ENCODE measurements around the gene TRIM63. TPM values are rescaled to one million over a fixed set of nuclear protein-coding genes. Genes with fewer than 3 reads are reported as not detected.

TRIM63 gene
- total and polyA plus RNA-seq, 2 of the 13 experiments (the other 11 are each of a cell fraction or from before 2014, with no cell fraction given), result not detected

DNA sequence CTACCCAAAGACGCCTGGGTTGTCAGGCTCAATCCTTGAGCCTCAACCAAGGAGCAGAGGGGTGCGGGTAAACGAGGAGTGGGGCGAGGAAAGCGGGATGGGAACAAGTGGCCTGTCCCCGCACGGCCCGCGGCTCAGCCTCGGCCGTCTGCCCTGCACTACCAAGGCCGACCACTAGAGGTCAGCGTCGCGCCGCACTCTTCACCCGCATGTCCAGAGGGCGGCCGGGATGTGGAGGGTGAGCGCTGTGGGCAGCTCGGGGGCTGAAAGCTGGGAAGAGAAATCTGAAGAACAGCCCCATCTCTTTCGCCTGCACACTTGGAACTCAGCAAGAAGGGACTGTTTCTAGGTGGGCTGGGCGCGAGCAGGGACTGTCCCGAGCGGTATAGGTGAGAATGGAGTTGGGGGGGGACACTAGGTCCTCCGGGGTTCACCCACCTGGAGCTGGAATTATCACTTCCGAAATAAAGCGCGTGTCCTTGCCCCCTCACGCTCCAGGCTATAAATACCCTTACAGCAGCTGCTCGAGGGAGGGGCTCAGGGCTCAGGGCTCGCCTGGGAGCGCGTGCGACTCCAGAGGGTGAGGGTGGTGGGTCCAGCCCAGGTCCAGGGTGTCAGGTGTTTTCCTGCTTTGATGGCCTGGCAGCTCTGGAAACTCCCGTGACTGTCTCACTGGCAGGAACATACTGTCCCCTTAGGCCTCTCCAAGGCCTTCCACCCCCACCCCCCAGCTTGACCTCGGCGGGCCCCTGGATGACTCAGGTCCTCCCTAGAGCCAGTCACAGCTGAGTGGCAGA lies 31.3 kb downstream of the TRIM63 start (continued):
- TF ChIP-seq ZNF30 (CRISPR knock-in tag; IDR thresholded peaks at IDR 0.05), result 0 out of 2 replicates have a peak, but pooled peaks have one; percentile 77
- TF ChIP-seq RXRA (CRISPR knock-in tag; IDR thresholded peaks at IDR 0.05), result peak; percentile 20; the same call in 1 of the 2 replicates
- TF ChIP-seq STAG1 (CRISPR knock-in tag; IDR thresholded peaks at IDR 0.05), result peak; percentile 89
- no peak for TF ChIP-seq EEA1 (CRISPR knock-in tag; IDR thresholded peaks at IDR 0.05; ENCODE audit: borderline replicate concordance)
- no peak for TF ChIP-seq NFKBIZ (CRISPR knock-in tag; IDR thresholded peaks at IDR 0.05)
- TF ChIP-seq IRX3 (CRISPR knock-in tag; IDR thresholded peaks at IDR 0.05; ENCODE audit: borderline replicate concordance, low read depth), result no peak
- TF ChIP-seq, protein P1, sequence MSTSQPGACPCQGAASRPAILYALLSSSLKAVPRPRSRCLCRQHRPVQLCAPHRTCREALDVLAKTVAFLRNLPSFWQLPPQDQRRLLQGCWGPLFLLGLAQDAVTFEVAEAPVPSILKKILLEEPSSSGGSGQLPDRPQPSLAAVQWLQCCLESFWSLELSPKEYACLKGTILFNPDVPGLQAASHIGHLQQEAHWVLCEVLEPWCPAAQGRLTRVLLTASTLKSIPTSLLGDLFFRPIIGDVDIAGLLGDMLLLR (CRISPR knock-in tag; IDR thresholded peaks at IDR 0.05), result peak; percentile 32; the same call in 1 of the 2 replicates
- 0 out of 2 replicates have a peak, but pooled peaks have one; percentile 37 for TF ChIP-seq ZNF326 (CRISPR knock-in tag; IDR thresholded peaks at IDR 0.05; ENCODE audit: borderline replicate concordance)
- TF ChIP-seq PITX1 (CRISPR knock-in tag; IDR thresholded peaks at IDR 0.05), result 0 out of 2 replicates have a peak, but pooled peaks have one; percentile 41
- TF ChIP-seq, protein P2, sequence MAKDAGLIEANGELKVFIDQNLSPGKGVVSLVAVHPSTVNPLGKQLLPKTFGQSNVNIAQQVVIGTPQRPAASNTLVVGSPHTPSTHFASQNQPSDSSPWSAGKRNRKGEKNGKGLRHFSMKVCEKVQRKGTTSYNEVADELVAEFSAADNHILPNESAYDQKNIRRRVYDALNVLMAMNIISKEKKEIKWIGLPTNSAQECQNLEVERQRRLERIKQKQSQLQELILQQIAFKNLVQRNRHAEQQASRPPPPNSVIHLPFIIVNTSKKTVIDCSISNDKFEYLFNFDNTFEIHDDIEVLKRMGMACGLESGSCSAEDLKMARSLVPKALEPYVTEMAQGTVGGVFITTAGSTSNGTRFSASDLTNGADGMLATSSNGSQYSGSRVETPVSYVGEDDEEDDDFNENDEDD (CRISPR knock-in tag; IDR thresholded peaks at IDR 0.05; ENCODE audit: borderline replicate concordance), result peak; percentile 53; the same call in 1 of the 2 replicates
- peak; percentile 60; the same call in 1 of the 2 replicates for TF ChIP-seq ZNF670 (CRISPR knock-in tag; IDR thresholded peaks at IDR 0.05; ENCODE audit: borderline replicate concordance)
- no peak for TF ChIP-seq ATF1 (CRISPR knock-in tag; IDR thresholded peaks at IDR 0.05)
- TF ChIP-seq MTF2 (CRISPR knock-in tag; IDR thresholded peaks at IDR 0.05; ENCODE audit: borderline replicate concordance), result peak; percentile 41; the same call in 1 of the 2 replicates
- peak; percentile 21; the same call in 1 of the 2 replicates for TF ChIP-seq ZIK1 (CRISPR knock-in tag; IDR thresholded peaks at IDR 0.05; ENCODE audit: borderline replicate concordance, low read depth)
- TF ChIP-seq ZNF230 (CRISPR knock-in tag; IDR thresholded peaks at IDR 0.05), result 0 out of 2 replicates have a peak, but pooled peaks have one; percentile 42
- no peak for TF ChIP-seq ZNF562 (CRISPR knock-in tag; IDR thresholded peaks at IDR 0.05; ENCODE audit: borderline replicate concordance)
- TF ChIP-seq TOPORS (CRISPR knock-in tag; IDR thresholded peaks at IDR 0.05), result no peak
- TF ChIP-seq ZNF761 (CRISPR knock-in tag; conservative IDR thresholded peaks at IDR 0.05), result peak; percentile 71
- peak; percentile 13; the same call in 1 of the 2 replicates for TF ChIP-seq SMC3 (IDR thresholded peaks at IDR 0.05; ENCODE audit: low read length)
- TF ChIP-seq ZKSCAN5 (CRISPR knock-in tag; IDR thresholded peaks at IDR 0.05), result 0 out of 2 replicates have a peak, but pooled peaks have one; percentile 18
- no peak; the same call in 1 of the 2 replicates for TF ChIP-seq SAP130 (CRISPR knock-in tag; IDR thresholded peaks at IDR 0.05; ENCODE audit: low read depth)
- TF ChIP-seq POLR2G (IDR thresholded peaks at IDR 0.05; ENCODE audit: low read depth, low read length), result 0 out of 2 replicates have a peak, but pooled peaks have one; percentile 8
- TF ChIP-seq SALL2 (CRISPR knock-in tag; IDR thresholded peaks at IDR 0.05), result 0 out of 2 replicates have a peak, but pooled peaks have one; percentile 23
- TF ChIP-seq RBFOX2 (IDR thresholded peaks at IDR 0.05; ENCODE audit: low read depth, low read length), result no peak; the same call in 1 of the 2 replicates
- TF ChIP-seq ZFX (CRISPR knock-in tag; IDR thresholded peaks at IDR 0.05; ENCODE audit: low read depth), result peak; percentile 62
- peak; percentile 64; the same call in 1 of the 2 replicates for TF ChIP-seq ZNF605 (CRISPR knock-in tag; IDR thresholded peaks at IDR 0.05)
- TF ChIP-seq ZNF790 (CRISPR knock-in tag; IDR thresholded peaks at IDR 0.05; ENCODE audit: borderline replicate concordance), result 0 out of 2 replicates have a peak, but pooled peaks have one; percentile 21
- TF ChIP-seq SOX6 (IDR thresholded peaks at IDR 0.05), result no peak
- peak; percentile 14; the same call in 1 of the 2 replicates for TF ChIP-seq SOX6 (CRISPR knock-in tag; IDR thresholded peaks at IDR 0.05)
